Endodermal cell (in vitro differentiated cells): ENCODE data around the gene RPRD1A. TPM values are rescaled to one million over a fixed set of nuclear protein-coding genes. Genes with fewer than 3 reads are reported as not detected.

ENCODE experiments used
- DNase-seq: peaks from one replicate; pipeline ENCODE4 v3.0.0-alpha.2; 2017
- H3K27ac ChIP-seq: 2 replicates; pipeline ENCODE4 v1.5.1; 2013; ENCODE audit warnings: mild to moderate bottlenecking, low read depth, low read length, moderate library complexity
- H3K27me3 ChIP-seq: 2 replicates; pipeline ENCODE4 v1.6.1; 2013; ENCODE audit warnings: mild to moderate bottlenecking, low read length, moderate library complexity; ENCODE audit not compliant: insufficient read depth, control insufficient read depth, poor library complexity, severe bottlenecking
- H3K36me3 ChIP-seq: 2 replicates; pipeline ENCODE4 v1.7.0; 2013; ENCODE audit warnings: mild to moderate bottlenecking, low read length, moderate library complexity; ENCODE audit not compliant: control insufficient read depth, insufficient read depth
- H3K4me1 ChIP-seq: one replicate; pipeline ENCODE4 v1.7.0; 2013; ENCODE audit warnings: low read length; ENCODE audit not compliant: control insufficient read depth, insufficient read depth
- H3K4me3 ChIP-seq: 2 replicates; pipeline ENCODE4 v1.5.1; 2013; ENCODE audit warnings: mild to moderate bottlenecking, low read length, moderate library complexity
- H3K9ac ChIP-seq: 2 replicates; pipeline ENCODE4 v1.6.1; 2013; ENCODE audit warnings: mild to moderate bottlenecking, low read length, moderate library complexity; ENCODE audit not compliant: poor library complexity, severe bottlenecking; ENCODE audit errors: extremely low read depth
- H3K9me3 ChIP-seq: 2 replicates; pipeline ENCODE4 v1.6.1; 2013; ENCODE audit warnings: mild to moderate bottlenecking, low read length, moderate library complexity; ENCODE audit not compliant: control insufficient read depth
- H3K27ac Mint-ChIP-seq: 2 replicates; pipeline ENCODE4 v1.8.0; 2020; ENCODE audit warnings: mixed read lengths
- H3K27me3 Mint-ChIP-seq: 2 replicates; pipeline ENCODE4 v1.8.0; 2021; ENCODE audit warnings: mild to moderate bottlenecking, mixed read lengths; ENCODE audit not compliant: insufficient read depth
- H3K36me3 Mint-ChIP-seq: 2 replicates; pipeline ENCODE4 v1.8.0; 2020; ENCODE audit warnings: low read depth, mixed read lengths
- H3K4me1 Mint-ChIP-seq: 2 replicates; pipeline ENCODE4 v1.8.0; 2020; ENCODE audit warnings: mixed read lengths
- H3K4me3 Mint-ChIP-seq: 2 replicates; pipeline ENCODE4 v1.8.0; 2020; ENCODE audit warnings: mild to moderate bottlenecking, moderate library complexity, mixed read lengths
- H3K9me3 Mint-ChIP-seq: 2 replicates; pipeline ENCODE4 v1.8.0; 2020; ENCODE audit warnings: mild to moderate bottlenecking, mixed read lengths
- CTCF ChIP-seq: fragments of 200-600 bp; sonication (generic); conservative IDR thresholded peaks from 2 replicates; pipeline ENCODE4 v1.5.0; 2021; ENCODE audit warnings: antibody characterized with exemption, mild to moderate bottlenecking
- WGBS, 2 experiments: methylation state at CpG; one replicate each; pipeline versions ENCODE4 v1.1.5 to v1.1.7; 2013; ENCODE audit warnings: missing lambda C conversion rate in 2 of 2, mixed read lengths in 1 of 2; ENCODE audit not compliant: insufficient coverage in 1 of 2, insufficient read length in 1 of 2; 5-methylcytosine and 5-hydroxymethylcytosine counted together
- total RNA-seq, 2 donors: library from RNA; stranded (reverse); fragmentation: NEBNext Ultra II Directional in 1 of 2; extraction: Animal tissue kit (Norgen Biotek cat#: 25700) in 1 of 2; gene quantifications; 2 replicates in 1 of 2; 3 replicates in 1 of 2; pipeline ENCODE4 v1.2.1, GENCODE V29; 2021

RPRD1A gene
- total RNA-seq, 2 donors from 2014 or later: 90.5 to 97.7 TPM

- H3K27me3 Mint-ChIP-seq: no peaks in the 10 kb centered on the region
- no CpG with 5 or more reads among the region's 1 CpG for WGBS, 2 experiments
Measured at GRCh38 chr18:36043153-36043552, 24.2 kb downstream of the RPRD1A start.

GRCh38 chr18:36041146-36041545 lies 26.2 kb downstream of the RPRD1A start:
- peaks cover 45% of the 10 kb centered on the region for H3K9me3 ChIP-seq
- H3K27me3 ChIP-seq: no peaks in the 10 kb centered on the region
- no peak overlapping the region for H3K4me3 ChIP-seq
- Mint-ChIP-seq H3K4me3 (no peak overlapping the region), H3K9me3 (peaks cover 40% of the 10 kb centered on the region), H3K36me3 (peaks cover 46% of the 10 kb centered on the region), H3K27ac (no peak overlapping the region), H3K27me3 (no peaks in the 10 kb centered on the region), H3K4me1 (peaks cover 11% of the 10 kb centered on the region)
- H3K9ac ChIP-seq: no peak overlapping the region
- TF ChIP-seq CTCF: no peak
- H3K4me1 ChIP-seq: no peaks in the 10 kb centered on the region
- H3K27ac ChIP-seq: no peak overlapping the region
- no peak for DNase-seq
- peaks cover 38% of the 10 kb centered on the region for H3K36me3 ChIP-seq
- 88 to 90% methylated on average over 3 of the region's 3 CpGs for WGBS, 2 experiments

More at GRCh38 chr18:36043153-36043552, 24.2 kb downstream of the RPRD1A start:
- Mint-ChIP-seq H3K9me3 (peaks cover 38% of the 10 kb centered on the region), H3K27ac (no peak overlapping the region), H3K4me1 (peaks cover 13% of the 10 kb centered on the region), H3K4me3 (no peak overlapping the region), H3K36me3 (peaks cover 41% of the 10 kb centered on the region)
- no peak for TF ChIP-seq CTCF
- peaks cover 38% of the 10 kb centered on the region for H3K9me3 ChIP-seq
- no peak overlapping the region for H3K4me3 ChIP-seq
- no peaks in the 10 kb centered on the region for H3K27me3 ChIP-seq
- H3K4me1 ChIP-seq: no peaks in the 10 kb centered on the region
- DNase-seq: no peak
- H3K27ac ChIP-seq: no peak overlapping the region
- no peak overlapping the region for H3K9ac ChIP-seq
- peaks cover 30% of the 10 kb centered on the region for H3K36me3 ChIP-seq

GRCh38 chr18:36038102-36038663 lies 29.2 kb downstream of the RPRD1A start:
- Mint-ChIP-seq H3K27me3 (no peaks in the 10 kb centered on the region), H3K27ac (no peak overlapping the region), H3K9me3 (peaks cover 40% of the 10 kb centered on the region), H3K4me3 (no peak overlapping the region), H3K36me3 (peaks cover 52% of the 10 kb centered on the region), H3K4me1 (peaks cover 9% of the 10 kb centered on the region)
- no peak overlapping the region for H3K9ac ChIP-seq
- peaks cover 45% of the 10 kb centered on the region for H3K9me3 ChIP-seq
- 96 to 100% methylated on average over 4 to 5 of the region's 5 CpGs for WGBS, 2 experiments
- no peak for DNase-seq
- H3K27ac ChIP-seq: no peak overlapping the region
- H3K36me3 ChIP-seq: peaks cover 45% of the 10 kb centered on the region
- H3K4me3 ChIP-seq: peak overlapping the region; percentile 6
- H3K27me3 ChIP-seq: no peaks in the 10 kb centered on the region
- H3K4me1 ChIP-seq: no peaks in the 10 kb centered on the region
- no peak for TF ChIP-seq CTCF
